IMR-90 (cell line): ENCODE results near the gene HAGH.

ENCODE experiments used
- BHLHE40 ChIP-seq: fragments of 150-350 bp; IDR thresholded peaks from 2 replicates; pipeline ENCODE4 v1.6.1; 2016; ENCODE audit warnings: mild to moderate bottlenecking, low read depth, low read length
- CTCF ChIP-seq: conservative IDR thresholded peaks from 2 replicates; pipeline ENCODE4 v1.5.1; 2012; ENCODE audit warnings: mild to moderate bottlenecking, low read depth, low read length, improper control_type of control experiment
- ELK1 ChIP-seq: fragments of 150-350 bp; IDR thresholded peaks from 2 replicates; pipeline ENCODE4 v1.6.1; 2016; ENCODE audit warnings: low read depth, mild to moderate bottlenecking, low read length, moderate library complexity, borderline replicate concordance
- FOS ChIP-seq: fragments of 150-350 bp; IDR thresholded peaks from 2 replicates; pipeline ENCODE4 v1.6.1; 2016; ENCODE audit warnings: low read depth, low read length
- MXI1 ChIP-seq: IDR thresholded peaks from 2 replicates; pipeline ENCODE4 v1.6.1; 2012; ENCODE audit warnings: low read depth, mild to moderate bottlenecking, low read length, moderate library complexity, borderline replicate concordance
- NFE2L2 ChIP-seq: fragments of 150-350 bp; IDR thresholded peaks from 2 replicates; pipeline ENCODE4 v1.6.1; 2016; ENCODE audit warnings: low read depth, mild to moderate bottlenecking, low read length
- POLR2A ChIP-seq: IDR thresholded peaks from 2 replicates; pipeline ENCODE4 v1.6.1; 2012; ENCODE audit warnings: mild to moderate bottlenecking, low read depth, low read length
- RAD21 ChIP-seq: IDR thresholded peaks from 2 replicates; pipeline ENCODE4 v1.6.1; 2012; ENCODE audit warnings: low read length, improper control_type of control experiment
- RCOR1 ChIP-seq: IDR thresholded peaks from 2 replicates; pipeline ENCODE4 v1.6.1; 2012; ENCODE audit warnings: mild to moderate bottlenecking, low read length, improper control_type of control experiment; ENCODE audit not compliant: insufficient replicate concordance

- TF ChIP-seq CTCF = no peak
- no peak for TF ChIP-seq RAD21
- TF ChIP-seq NFE2L2 = no peak
- no peak for TF ChIP-seq POLR2A
- TF ChIP-seq ELK1 = no peak
- no peak for TF ChIP-seq BHLHE40
- TF ChIP-seq FOS = no peak
- no peak for TF ChIP-seq MXI1
- TF ChIP-seq RCOR1 = no peak
Observed at GRCh38 chr16:1831186-1832075, 4.8 kb upstream of the HAGH start.
